Heart left ventricle (tissue), 13 donors: ENCODE measurements around the gene DTNB.

Source experiments
- POLR2A ChIP-seq, 2 donors: fragments of 450-650 bp; IDR thresholded peaks; one replicate each; pipeline ENCODE4 v1.6.1; 2017; ENCODE audit warnings: antibody characterized with exemption in 2 of 2, mild to moderate bottlenecking in 2 of 2, moderate library complexity in 2 of 2
- TF ChIP-seq, protein P1 (sequence below), 12 donors: fragments of 200-600 bp; sonication (generic) in 4 of 12; IDR thresholded peaks; one replicate each; pipeline versions ENCODE4 v1.5.0 to v1.8.0; 2018 to 2022; ENCODE audit warnings: antibody characterized with exemption in 12 of 12, mild to moderate bottlenecking in 5 of 12
- donor health status: ischemic (EF 13 %, LVEDD 7.1; RV severe dilation, severe dysfunction).
- donor health status: DM: no; HTN: yes; CAD: no.
- donor health status: DM: no; HTN: no; CAD: no.
- donor health status: ischemic (EF 25% LVEDD 6.9; RV normal size, moderate dysfunction).
- donor health status: ischemic (EF 25% LVEDD 5.7; RV mildly dilated, moderate dysfunction).
- donor health status: ischemic (EF 35%, LVEDD 5.7; RV mildly dilated, moderate dysfunction).
- donor health status: nonischemic (EF 11% LVEDD 7.7; RV severe dilation, severe dysfunction).
- donor health status: DM: yes; HTN: yes; CAD: no.
- donor health status: PGD.
- donor health status: ischemic (EF 29% LVEDD 5.4; RV normal size, mild dysfunction).
- donor health status: nonischemic (EF 23%, LVEDD 6.1; RV moderate dilation, normal function).

GRCh38 chr2:25720575-25720974, 47.2 kb upstream of the DTNB start:
- TF ChIP-seq, protein P1, sequence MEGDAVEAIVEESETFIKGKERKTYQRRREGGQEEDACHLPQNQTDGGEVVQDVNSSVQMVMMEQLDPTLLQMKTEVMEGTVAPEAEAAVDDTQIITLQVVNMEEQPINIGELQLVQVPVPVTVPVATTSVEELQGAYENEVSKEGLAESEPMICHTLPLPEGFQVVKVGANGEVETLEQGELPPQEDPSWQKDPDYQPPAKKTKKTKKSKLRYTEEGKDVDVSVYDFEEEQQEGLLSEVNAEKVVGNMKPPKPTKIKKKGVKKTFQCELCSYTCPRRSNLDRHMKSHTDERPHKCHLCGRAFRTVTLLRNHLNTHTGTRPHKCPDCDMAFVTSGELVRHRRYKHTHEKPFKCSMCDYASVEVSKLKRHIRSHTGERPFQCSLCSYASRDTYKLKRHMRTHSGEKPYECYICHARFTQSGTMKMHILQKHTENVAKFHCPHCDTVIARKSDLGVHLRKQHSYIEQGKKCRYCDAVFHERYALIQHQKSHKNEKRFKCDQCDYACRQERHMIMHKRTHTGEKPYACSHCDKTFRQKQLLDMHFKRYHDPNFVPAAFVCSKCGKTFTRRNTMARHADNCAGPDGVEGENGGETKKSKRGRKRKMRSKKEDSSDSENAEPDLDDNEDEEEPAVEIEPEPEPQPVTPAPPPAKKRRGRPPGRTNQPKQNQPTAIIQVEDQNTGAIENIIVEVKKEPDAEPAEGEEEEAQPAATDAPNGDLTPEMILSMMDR (IDR thresholded peaks at IDR 0.05): no peak
- no peak for TF ChIP-seq POLR2A (IDR thresholded peaks at IDR 0.05)
